ENCODE measurements around the gene C10orf143.

DNA sequence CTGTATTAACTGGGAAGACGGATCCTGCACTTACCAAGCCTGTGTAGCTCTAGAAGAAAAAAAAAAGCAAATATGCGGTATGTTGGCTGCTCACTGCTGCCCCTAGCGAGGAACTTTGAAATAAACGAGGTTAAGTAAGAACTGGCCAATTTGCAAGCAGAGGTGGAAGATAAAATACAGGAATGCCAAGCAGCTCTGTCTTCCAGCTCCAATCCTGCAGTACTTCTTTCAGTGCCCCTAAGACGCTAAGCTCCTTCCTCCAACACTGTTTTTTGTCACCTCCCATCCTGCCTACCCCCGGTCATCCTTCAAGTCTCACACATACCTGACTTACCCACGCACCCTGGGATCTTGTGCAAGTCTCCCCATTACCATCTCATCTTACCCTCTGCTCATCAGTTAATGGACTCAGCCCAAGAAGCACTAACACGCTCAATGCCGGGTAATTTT, 809 bp downstream of the C10orf143 start:
- TF ChIP-seq, protein P1, sequence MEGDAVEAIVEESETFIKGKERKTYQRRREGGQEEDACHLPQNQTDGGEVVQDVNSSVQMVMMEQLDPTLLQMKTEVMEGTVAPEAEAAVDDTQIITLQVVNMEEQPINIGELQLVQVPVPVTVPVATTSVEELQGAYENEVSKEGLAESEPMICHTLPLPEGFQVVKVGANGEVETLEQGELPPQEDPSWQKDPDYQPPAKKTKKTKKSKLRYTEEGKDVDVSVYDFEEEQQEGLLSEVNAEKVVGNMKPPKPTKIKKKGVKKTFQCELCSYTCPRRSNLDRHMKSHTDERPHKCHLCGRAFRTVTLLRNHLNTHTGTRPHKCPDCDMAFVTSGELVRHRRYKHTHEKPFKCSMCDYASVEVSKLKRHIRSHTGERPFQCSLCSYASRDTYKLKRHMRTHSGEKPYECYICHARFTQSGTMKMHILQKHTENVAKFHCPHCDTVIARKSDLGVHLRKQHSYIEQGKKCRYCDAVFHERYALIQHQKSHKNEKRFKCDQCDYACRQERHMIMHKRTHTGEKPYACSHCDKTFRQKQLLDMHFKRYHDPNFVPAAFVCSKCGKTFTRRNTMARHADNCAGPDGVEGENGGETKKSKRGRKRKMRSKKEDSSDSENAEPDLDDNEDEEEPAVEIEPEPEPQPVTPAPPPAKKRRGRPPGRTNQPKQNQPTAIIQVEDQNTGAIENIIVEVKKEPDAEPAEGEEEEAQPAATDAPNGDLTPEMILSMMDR (IDR thresholded peaks at IDR 0.05): peak; percentile 5 to 87 (median 70)
- no peak for TF ChIP-seq POLR2A (IDR thresholded peaks at IDR 0.05)

Data from esophagus squamous epithelium (tissue), 4 donors.